ENCODE measurements around the gene MIOS. TPM values are rescaled to one million over a fixed set of nuclear protein-coding genes. Genes with fewer than 3 reads are reported as not detected.

Gene MIOS
- total RNA-seq, 1 donor from 2014 or later: 27.8 TPM

DNA sequence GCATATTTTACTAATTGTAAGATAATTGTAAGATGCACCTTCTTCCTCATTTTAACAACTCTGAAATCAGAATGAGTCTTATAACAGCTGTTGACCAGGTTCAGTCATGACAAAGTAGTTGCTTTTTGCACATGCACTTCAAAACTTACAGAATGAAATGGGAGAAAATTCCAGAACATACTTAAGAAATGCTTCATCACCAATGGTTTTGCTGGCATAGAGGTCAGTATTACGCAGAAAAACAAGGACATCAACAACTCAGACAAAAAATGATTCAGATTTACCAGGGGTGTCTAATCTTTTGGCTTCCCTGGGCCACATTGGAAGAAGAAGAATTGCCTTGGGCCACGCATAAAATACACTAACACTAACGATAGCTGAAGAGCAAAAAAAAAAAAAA is 44.3 kb upstream of the MIOS start:
- no peaks in the 10 kb centered on the region for H3K9me3 ChIP-seq
- DNase-seq (no peak), ATAC-seq (no peak)
- intact Hi-C loops (cut with DNase I): no loop called here
- H3K27me3 ChIP-seq: no peaks in the 10 kb centered on the region
- H3K4me1 ChIP-seq: no peaks in the 10 kb centered on the region
- no peak overlapping the region for H3K27ac ChIP-seq
- H3K4me3 ChIP-seq: no peak overlapping the region
- no peaks in the 10 kb centered on the region for H3K36me3 ChIP-seq
- no peak for TF ChIP-seq CTCF (IDR thresholded peaks at IDR 0.05)

- H3K36me3 ChIP-seq: no peaks in the 10 kb centered on the region
- intact Hi-C loops (cut with DNase I): no loop called here
Measured at GRCh38 chr7:7524121-7524520, 42.6 kb upstream of the MIOS start.

DNA sequence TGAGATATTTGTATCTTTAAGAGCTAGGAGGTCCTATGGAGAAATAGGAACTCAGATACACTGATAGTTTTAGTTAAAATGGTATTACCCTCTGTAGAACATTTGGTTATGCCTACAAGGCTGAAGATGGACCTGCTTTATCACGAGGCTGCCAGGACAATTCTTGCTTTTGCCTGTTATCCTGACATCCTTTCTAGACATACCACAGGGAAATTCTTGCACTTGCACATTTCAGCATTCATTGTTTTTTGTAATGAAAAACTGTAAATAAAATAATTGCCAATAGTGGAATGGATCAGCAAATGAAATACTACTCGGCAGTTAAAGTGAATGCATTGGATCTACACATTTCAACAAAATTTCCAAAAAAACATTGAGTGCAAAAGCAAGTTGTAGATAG is 40.7 kb upstream of the MIOS start:
- Histone ChIP-seq H3K4me1 (no peaks in the 10 kb centered on the region), H3K4me3 (no peak overlapping the region), H3K36me3 (no peaks in the 10 kb centered on the region), H3K9me3 (no peaks in the 10 kb centered on the region), H3K27ac (no peak overlapping the region), H3K27me3 (no peaks in the 10 kb centered on the region)
- no peak for TF ChIP-seq CTCF (IDR thresholded peaks at IDR 0.05)
- DNase-seq: no peak
- ATAC-seq: no peak
- intact Hi-C loops (cut with DNase I): no loop called here

More at GRCh38 chr7:7524121-7524520, 42.6 kb upstream of the MIOS start:
- H3K27ac ChIP-seq: no peak overlapping the region
- no peak overlapping the region for H3K4me3 ChIP-seq
- no peaks in the 10 kb centered on the region for H3K4me1 ChIP-seq
- TF ChIP-seq CTCF (IDR thresholded peaks at IDR 0.05): no peak
- H3K9me3 ChIP-seq: no peaks in the 10 kb centered on the region
- DNase-seq (no peak), ATAC-seq (no peak)
- no peaks in the 10 kb centered on the region for H3K27me3 ChIP-seq

DNA sequence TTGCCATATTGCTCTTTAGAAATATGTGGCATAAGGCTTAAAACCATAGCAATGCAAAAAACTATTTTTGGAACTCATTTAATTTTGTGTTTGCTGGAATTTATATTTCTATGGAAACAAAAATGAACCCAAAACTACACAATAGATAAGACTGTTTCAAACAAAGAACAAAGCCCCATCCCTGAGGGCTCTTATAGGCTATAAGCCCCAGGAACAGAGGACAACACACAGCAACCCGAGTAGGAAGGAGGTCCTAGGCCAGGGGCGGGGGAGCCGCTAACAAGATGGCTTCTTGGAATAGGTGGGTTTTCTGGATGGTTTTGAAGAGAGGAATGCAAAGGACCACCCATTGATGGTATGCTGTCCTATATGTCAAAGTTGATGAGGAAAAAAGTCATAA is 39.6 kb upstream of the MIOS start:
- Histone ChIP-seq H3K9me3 (no peaks in the 10 kb centered on the region), H3K27me3 (no peaks in the 10 kb centered on the region), H3K36me3 (no peaks in the 10 kb centered on the region), H3K27ac (no peak overlapping the region), H3K4me1 (no peaks in the 10 kb centered on the region), H3K4me3 (no peak overlapping the region)
- DNase-seq (no peak), ATAC-seq (no peak)
- TF ChIP-seq CTCF (IDR thresholded peaks at IDR 0.05): no peak
- intact Hi-C loops (cut with DNase I): no loop called here

- intact Hi-C loops (cut with DNase I): no loop called here
Measured at GRCh38 chr7:7529328-7529727, 37.4 kb upstream of the MIOS start.

More at GRCh38 chr7:7529328-7529727, 37.4 kb upstream of the MIOS start:
- Histone ChIP-seq H3K9me3 (no peaks in the 10 kb centered on the region), H3K36me3 (no peaks in the 10 kb centered on the region), H3K27ac (no peak overlapping the region), H3K4me3 (no peak overlapping the region), H3K27me3 (no peaks in the 10 kb centered on the region), H3K4me1 (no peaks in the 10 kb centered on the region)
- DNase-seq (no peak), ATAC-seq (no peak)
- TF ChIP-seq CTCF (IDR thresholded peaks at IDR 0.05): no peak
